Activated B cell treated with CpG ODN at 0.5 μM for 24 hours (primary cell): ENCODE results near the gene SPDYA. TPM values are rescaled to one million over a fixed set of nuclear protein-coding genes. Genes with fewer than 3 reads are reported as not detected.

ENCODE experiments used
- ATAC-seq: fragments of 200-7000 bp; cut with Tn5 transposase; one replicate; pipeline ENCODE4 v1.10.0; 2021; ENCODE audit warnings: low read depth, mild to moderate bottlenecking, moderate library complexity
- CTCF ChIA-PET: fragments of 350-600 bp; sonication (Branson Sonifier 250); formaldehyde crosslinking; loops from one replicate; lab custom pipeline; 2021; ENCODE audit warnings: antibody characterized with exemption; lab: Charles Lee
- POLR2A ChIA-PET: fragments of 350-600 bp; sonication (Branson Sonifier 250); formaldehyde crosslinking; loops from one replicate; lab custom pipeline; 2021; ENCODE audit warnings: antibody characterized with exemption; lab: Charles Lee
- DNase-seq: peaks from one replicate; pipeline ENCODE4 v3.0.0; 2022
- H3K27ac Mint-ChIP-seq: one replicate; pipeline ENCODE4 v1.8.0; 2020; ENCODE audit warnings: mixed read lengths
- H3K27me3 Mint-ChIP-seq: one replicate; pipeline ENCODE4 v1.8.0; 2021; ENCODE audit warnings: mixed read lengths
- H3K36me3 Mint-ChIP-seq: one replicate; pipeline ENCODE4 v1.8.0; 2021; ENCODE audit warnings: low read depth, mixed read lengths
- H3K4me1 Mint-ChIP-seq: one replicate; pipeline ENCODE4 v1.8.0; 2021; ENCODE audit warnings: mixed read lengths
- H3K4me3 Mint-ChIP-seq: one replicate; pipeline ENCODE4 v1.8.0; 2020; ENCODE audit warnings: mild to moderate bottlenecking, mixed read lengths
- H3K9me3 Mint-ChIP-seq: one replicate; pipeline ENCODE4 v1.8.0; 2020; ENCODE audit warnings: mixed read lengths
- CTCF ChIP-seq: fragments of 200-600 bp; IDR thresholded peaks from one replicate; pipeline ENCODE4 v1.8.0; 2022; ENCODE audit warnings: antibody characterized with exemption, mild to moderate bottlenecking
- intact Hi-C: fragments of 100-400 bp; cut with micrococcal nuclease; formaldehyde crosslinking; loops from one replicate; pipeline ENCODE4 v1.15.1; 2024
- total RNA-seq: library from RNA; stranded (reverse); gene quantifications from 2 replicates; pipeline ENCODE4 v1.2.3, GENCODE V29; 2022

The SPDYA gene
- total RNA-seq, 1 donor from 2014 or later, result 1.6 TPM

- H3K9me3 Mint-ChIP-seq, result peaks cover 2% of the 10 kb centered on the region
- intact Hi-C loops, result no loop called here
These were observed 25.1 kb downstream of the SPDYA start for GRCh38 chr2:28835781-28836180.

GRCh38 chr2:28838971-28839370, 28.3 kb downstream of the SPDYA start:
- CTCF ChIA-PET, result no interaction called here
- ATAC-seq (no peak), DNase-seq (no peak)
- Mint-ChIP-seq H3K4me3 (no peak overlapping the region), H3K36me3 (no peaks in the 10 kb centered on the region), H3K4me1 (no peaks in the 10 kb centered on the region), H3K27ac (no peak overlapping the region), H3K9me3 (peaks cover under 1% of the 10 kb centered on the region), H3K27me3 (no peaks in the 10 kb centered on the region)
- POLR2A ChIA-PET, result no interaction called here
- TF ChIP-seq CTCF, result no peak
- intact Hi-C loops, result no loop called here

More at GRCh38 chr2:28835781-28836180, 25.1 kb downstream of the SPDYA start:
- ChIA-PET CTCF (interaction anchor here (1.4 kb wide), 1 partner anchor 15 kb away, joined by 4 read pairs; no protein-coding TSS in a partner anchor), POLR2A (no interaction called here)
- no peak for TF ChIP-seq CTCF
- no peaks in the 10 kb centered on the region for H3K27me3 Mint-ChIP-seq
- DNase-seq (no peak), ATAC-seq (no peak)
- no peak overlapping the region for H3K27ac Mint-ChIP-seq
- H3K36me3 Mint-ChIP-seq, result no peaks in the 10 kb centered on the region
- H3K4me3 Mint-ChIP-seq, result no peak overlapping the region
- no peaks in the 10 kb centered on the region for H3K4me1 Mint-ChIP-seq

- Mint-ChIP-seq H3K36me3 (peaks cover 9% of the 10 kb centered on the region), H3K27me3 (no peaks in the 10 kb centered on the region), H3K9me3 (no peaks in the 10 kb centered on the region), H3K4me3 (no peak overlapping the region), H3K27ac (no peak overlapping the region), H3K4me1 (no peaks in the 10 kb centered on the region)
- ATAC-seq, result no peak
- TF ChIP-seq CTCF, result no peak
- ChIA-PET POLR2A (no interaction called here), CTCF (interaction anchor here (0.7 kb wide), 1 partner anchor 23 kb away, joined by 3 read pairs; no protein-coding TSS in a partner anchor)
- no peak for DNase-seq
- intact Hi-C loops, result no loop called here
These were observed 31.4 kb downstream of the SPDYA start for GRCh38 chr2:28842042-28842441.

- Mint-ChIP-seq H3K36me3 (peaks cover 33% of the 10 kb centered on the region), H3K4me3 (no peak overlapping the region), H3K27me3 (no peaks in the 10 kb centered on the region), H3K27ac (no peak overlapping the region), H3K4me1 (no peaks in the 10 kb centered on the region), H3K9me3 (no peaks in the 10 kb centered on the region)
- ATAC-seq, result no peak
- intact Hi-C loops, result no loop called here
- DNase-seq, result no peak
- POLR2A ChIA-PET, result no interaction called here
- CTCF ChIA-PET, result no interaction called here
- TF ChIP-seq CTCF, result no peak
These were observed 44.6 kb downstream of the SPDYA start for GRCh38 chr2:28855193-28855592.

- Mint-ChIP-seq H3K36me3 (peaks cover 38% of the 10 kb centered on the region), H3K4me1 (no peaks in the 10 kb centered on the region), H3K4me3 (no peak overlapping the region), H3K9me3 (no peaks in the 10 kb centered on the region), H3K27me3 (no peaks in the 10 kb centered on the region), H3K27ac (no peak overlapping the region)
- DNase-seq (no peak), ATAC-seq (no peak)
- TF ChIP-seq CTCF, result no peak
- CTCF ChIA-PET, result no interaction called here
- POLR2A ChIA-PET, result no interaction called here
- intact Hi-C loops, result no loop called here
These were observed 45.3 kb downstream of the SPDYA start for GRCh38 chr2:28855977-28856376.
